Measurements from ENCODE around the gene MED13L.
"Not testable (repeated sequence)": the region's sequence is repeated elsewhere in the genome, so short reads cannot be mapped to it uniquely, and the experiment has no call there.

- not testable (repeated sequence) for TF ChIP-seq CTCF, POLR2A (IDR thresholded peaks at IDR 0.05)
Observed at GRCh38 chr12:116131987-116132386, 145.5 kb downstream of the MED13L start.
